Muscle of back (tissue), 11 donors: ENCODE results near the gene TRMT2A. TPM values are rescaled to one million over a fixed set of nuclear protein-coding genes. Genes with fewer than 3 reads are reported as not detected.
A peak's percentile ranks its signal among the peaks of the same experiment; 100 is the strongest.

Experiments
- DNase-seq, 3 donors: peaks; one replicate each; pipeline versions ENCODE4 v3.0.0 to v3.0.0-alpha.2; 2013
- polyA plus RNA-seq, 10 donors: library from polyadenylated mRNA; unstranded; fragments of 120-200 nt; gene quantifications; one replicate each; pipeline ENCODE4 v1.2.1, GENCODE V29; 2013; ENCODE audit not compliant: insufficient read length in 10 of 10

Gene TRMT2A
- polyA plus RNA-seq, 10 donors, result 24.8 to 50.8 (median 40.5) TPM

- no peak for DNase-seq
Measured at GRCh38 chr22:20136603-20136873, 19.5 kb upstream of the TRMT2A start.

GRCh38 chr22:20135806-20136602 lies 19.0 kb upstream of the TRMT2A start:
- DNase-seq, result no peak

GRCh38 chr22:20135265-20135664 lies 18.2 kb upstream of the TRMT2A start:
- DNase-seq, result no peak

GRCh38 chr22:20133930-20134549 lies 17.0 kb upstream of the TRMT2A start:
- no peak for DNase-seq

GRCh38 chr22:20132686-20133246 lies 15.7 kb upstream of the TRMT2A start:
- DNase-seq, result no peak

GRCh38 chr22:20131859-20132685 lies 15.0 kb upstream of the TRMT2A start:
- DNase-seq, result no peak

GRCh38 chr22:20131597-20131858 lies 14.5 kb upstream of the TRMT2A start, which contains the start of gene ZDHHC8:
ZDHHC8 (plus strand) TSS chr22:20131804; CDS start chr22:20131948, 144 bp downstream.
- peak in 1 of 3 donors; percentile 58 for DNase-seq

- DNase-seq, result peak; percentile 73 to 94 (median 87)
Measured at GRCh38 chr22:20130731-20131596, 13.9 kb upstream of the TRMT2A start.

GRCh38 chr22:20130319-20130718 lies 13.3 kb upstream of the TRMT2A start:
- no peak for DNase-seq

GRCh38 chr22:20129747-20130014 lies 12.7 kb upstream of the TRMT2A start:
- DNase-seq, result no peak

GRCh38 chr22:20128902-20129746 lies 12.1 kb upstream of the TRMT2A start:
- DNase-seq, result no peak

GRCh38 chr22:20128619-20128901 lies 11.5 kb upstream of the TRMT2A start:
- DNase-seq, result no peak

- DNase-seq, result no peak
Measured at GRCh38 chr22:20127869-20128618, 11.0 kb upstream of the TRMT2A start.

GRCh38 chr22:20127318-20127868 lies 10.4 kb upstream of the TRMT2A start:
- no peak for DNase-seq

GRCh38 chr22:20126284-20127029 lies 9.4 kb upstream of the TRMT2A start:
- no peak for DNase-seq

- DNase-seq, result no peak
Measured at GRCh38 chr22:20125201-20126174, 8.5 kb upstream of the TRMT2A start.

- DNase-seq, result no peak
Measured at GRCh38 chr22:20124083-20124787, 7.2 kb upstream of the TRMT2A start.
